SU-DHL-6 (cell line): ENCODE data around the gene OR9A2.

Experiments used
- CTCF ChIP-seq: fragments of 200-600 bp; sonication (generic); IDR thresholded peaks from one replicate; pipeline ENCODE4 v1.5.1; 2017; ENCODE audit warnings: antibody characterized with exemption, mild to moderate bottlenecking, low read length, moderate library complexity; ENCODE audit not compliant: insufficient read depth, poor library complexity, severe bottlenecking
- EZH2phosphoT487 ChIP-seq: fragments of 200-600 bp; sonication (generic), shearing (Covaris generic); conservative IDR thresholded peaks from 2 replicates; pipeline ENCODE4 v1.6.1; 2018; ENCODE audit warnings: mild to moderate bottlenecking, antibody characterized with exemption, low read length, moderate library complexity, mixed read lengths

DNA sequence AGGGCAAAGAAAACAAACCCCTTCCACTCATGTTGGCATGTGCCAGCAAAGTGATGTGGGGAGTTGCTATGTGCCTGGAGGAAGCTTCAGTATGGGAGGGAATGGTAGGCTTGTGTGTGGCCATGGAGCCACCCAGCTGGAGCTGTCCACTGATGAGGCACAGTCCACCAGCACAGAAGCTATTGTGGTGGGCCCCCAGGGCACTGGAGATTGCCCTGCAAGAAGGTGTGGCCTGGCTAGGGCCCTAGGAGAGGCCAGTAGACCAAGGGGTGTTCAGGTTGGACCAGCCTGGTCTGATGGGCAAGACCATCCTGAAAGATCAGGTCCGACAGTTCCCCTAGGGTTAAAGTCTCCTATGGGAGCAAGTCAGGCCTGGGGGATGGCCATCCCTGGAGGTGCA is 42.6 kb downstream of the OR9A2 start:
- TF ChIP-seq CTCF = no peak
- no peak for TF ChIP-seq EZH2phosphoT487
